Measurements from ENCODE around the gene ARHGEF7. TPM values are rescaled to one million over a fixed set of nuclear protein-coding genes. Genes with fewer than 3 reads are reported as not detected.

Gene ARHGEF7
- total RNA-seq, 2 experiments from 2014 or later = 39.5 to 51.3 TPM

- H3K4me1 ChIP-seq (ENCODE audit: insufficient read depth, low read length, poor library complexity, severe bottlenecking) = peaks cover 13% of the 10 kb centered on the region
- BruUV-seq (replicated peaks) = no TSS peak
- intact Hi-C loops (cut with micrococcal nuclease; ENCODE audit: unreplicated experiment) = no loop called here
- DNase-seq (ENCODE audit: low spot score) = no peak
- no peak overlapping the region for H3K27ac ChIP-seq (ENCODE audit: low read depth, low read length, poor library complexity, severe bottlenecking)
- peaks cover 55% of the 10 kb centered on the region for H3K79me2 ChIP-seq (ENCODE audit: insufficient read depth, low read depth, low read length)
- peaks cover 14% of the 10 kb centered on the region for H4K20me1 ChIP-seq (ENCODE audit: insufficient read depth, low read length)
- H3K9me3 ChIP-seq (ENCODE audit: low read length) = no peaks in the 10 kb centered on the region
- H3K9me2 ChIP-seq (ENCODE audit: insufficient read depth, low read length) = no peaks in the 10 kb centered on the region
- no peak overlapping the region for H3K4me3 ChIP-seq (ENCODE audit: low read depth, low read length, poor library complexity, severe bottlenecking)
- H3K36me3 ChIP-seq (ENCODE audit: insufficient read depth, low read length) = peaks cover 52% of the 10 kb centered on the region
- ChIA-PET POLR2A (no interaction called here), CTCF (ENCODE audit: unreplicated experiment) (no interaction called here)
- no peak overlapping the region for H3K4me2 ChIP-seq (ENCODE audit: low read length)
- H2AFZ ChIP-seq (ENCODE audit: low read length) = no peak overlapping the region
- TF ChIP-seq, protein P1, sequence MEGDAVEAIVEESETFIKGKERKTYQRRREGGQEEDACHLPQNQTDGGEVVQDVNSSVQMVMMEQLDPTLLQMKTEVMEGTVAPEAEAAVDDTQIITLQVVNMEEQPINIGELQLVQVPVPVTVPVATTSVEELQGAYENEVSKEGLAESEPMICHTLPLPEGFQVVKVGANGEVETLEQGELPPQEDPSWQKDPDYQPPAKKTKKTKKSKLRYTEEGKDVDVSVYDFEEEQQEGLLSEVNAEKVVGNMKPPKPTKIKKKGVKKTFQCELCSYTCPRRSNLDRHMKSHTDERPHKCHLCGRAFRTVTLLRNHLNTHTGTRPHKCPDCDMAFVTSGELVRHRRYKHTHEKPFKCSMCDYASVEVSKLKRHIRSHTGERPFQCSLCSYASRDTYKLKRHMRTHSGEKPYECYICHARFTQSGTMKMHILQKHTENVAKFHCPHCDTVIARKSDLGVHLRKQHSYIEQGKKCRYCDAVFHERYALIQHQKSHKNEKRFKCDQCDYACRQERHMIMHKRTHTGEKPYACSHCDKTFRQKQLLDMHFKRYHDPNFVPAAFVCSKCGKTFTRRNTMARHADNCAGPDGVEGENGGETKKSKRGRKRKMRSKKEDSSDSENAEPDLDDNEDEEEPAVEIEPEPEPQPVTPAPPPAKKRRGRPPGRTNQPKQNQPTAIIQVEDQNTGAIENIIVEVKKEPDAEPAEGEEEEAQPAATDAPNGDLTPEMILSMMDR (conservative IDR thresholded peaks at IDR 0.05; ENCODE audit: low read length) = no peak
- no peak for TF ChIP-seq EZH2phosphoT487 (IDR thresholded peaks at IDR 0.05; ENCODE audit: borderline replicate concordance, low read depth, low read length)
These were observed 104.8 kb downstream of the ARHGEF7 start for GRCh38 chr13:111219950-111220349.

DNA sequence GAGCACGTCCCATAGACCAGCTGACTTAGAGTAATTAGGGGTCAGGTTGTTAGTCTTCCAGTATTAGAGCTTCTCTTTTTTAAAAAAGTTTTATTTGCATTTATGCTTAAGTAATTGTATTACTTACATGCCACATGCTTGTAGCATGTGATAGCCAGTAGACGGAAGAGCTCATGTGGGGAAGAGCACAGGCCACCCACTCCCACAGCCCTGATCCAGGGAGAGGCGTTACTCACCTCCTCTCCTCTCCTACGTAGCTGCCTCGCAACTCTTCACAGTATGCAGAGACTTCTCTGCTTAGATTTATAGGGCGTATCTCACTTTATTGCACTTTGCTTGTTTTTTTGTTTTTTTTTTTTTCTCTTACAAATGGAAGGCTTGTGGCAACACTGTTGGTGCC lies 110.1 kb downstream of the ARHGEF7 start:
- no peaks in the 10 kb centered on the region for H3K9me2 ChIP-seq (ENCODE audit: insufficient read depth, low read length)
- peaks cover 66% of the 10 kb centered on the region for H3K36me3 ChIP-seq (ENCODE audit: insufficient read depth, low read length)
- ChIA-PET POLR2A (no interaction called here), CTCF (ENCODE audit: unreplicated experiment) (interaction anchor here (0.8 to 1.2 kb wide), 2 partner anchors 9 to 158 kb away, joined by 3 read pairs; no protein-coding TSS in a partner anchor)
- H3K4me2 ChIP-seq (ENCODE audit: low read length) = no peak overlapping the region
- H3K4me3 ChIP-seq (ENCODE audit: low read depth, low read length, poor library complexity, severe bottlenecking) = no peak overlapping the region
- H3K27ac ChIP-seq (ENCODE audit: low read depth, low read length, poor library complexity, severe bottlenecking) = no peak overlapping the region
- no peaks in the 10 kb centered on the region for H4K20me1 ChIP-seq (ENCODE audit: insufficient read depth, low read length)
- H3K9me3 ChIP-seq (ENCODE audit: low read length) = no peaks in the 10 kb centered on the region
- BruUV-seq (replicated peaks) = no TSS peak
- H2AFZ ChIP-seq (ENCODE audit: low read length) = no peak overlapping the region
- intact Hi-C loops (cut with micrococcal nuclease; ENCODE audit: unreplicated experiment) = no loop called here
- H3K79me2 ChIP-seq (ENCODE audit: insufficient read depth, low read depth, low read length) = peaks cover 28% of the 10 kb centered on the region; the same call in 1 of the 2 replicates
- H3K4me1 ChIP-seq (ENCODE audit: insufficient read depth, low read length, poor library complexity, severe bottlenecking) = no peaks in the 10 kb centered on the region
- TF ChIP-seq, protein P1 (conservative IDR thresholded peaks at IDR 0.05; ENCODE audit: low read length) = no peak
- TF ChIP-seq EZH2phosphoT487 (IDR thresholded peaks at IDR 0.05; ENCODE audit: borderline replicate concordance, low read depth, low read length) = no peak
- no peak for DNase-seq (ENCODE audit: low spot score)

DNA sequence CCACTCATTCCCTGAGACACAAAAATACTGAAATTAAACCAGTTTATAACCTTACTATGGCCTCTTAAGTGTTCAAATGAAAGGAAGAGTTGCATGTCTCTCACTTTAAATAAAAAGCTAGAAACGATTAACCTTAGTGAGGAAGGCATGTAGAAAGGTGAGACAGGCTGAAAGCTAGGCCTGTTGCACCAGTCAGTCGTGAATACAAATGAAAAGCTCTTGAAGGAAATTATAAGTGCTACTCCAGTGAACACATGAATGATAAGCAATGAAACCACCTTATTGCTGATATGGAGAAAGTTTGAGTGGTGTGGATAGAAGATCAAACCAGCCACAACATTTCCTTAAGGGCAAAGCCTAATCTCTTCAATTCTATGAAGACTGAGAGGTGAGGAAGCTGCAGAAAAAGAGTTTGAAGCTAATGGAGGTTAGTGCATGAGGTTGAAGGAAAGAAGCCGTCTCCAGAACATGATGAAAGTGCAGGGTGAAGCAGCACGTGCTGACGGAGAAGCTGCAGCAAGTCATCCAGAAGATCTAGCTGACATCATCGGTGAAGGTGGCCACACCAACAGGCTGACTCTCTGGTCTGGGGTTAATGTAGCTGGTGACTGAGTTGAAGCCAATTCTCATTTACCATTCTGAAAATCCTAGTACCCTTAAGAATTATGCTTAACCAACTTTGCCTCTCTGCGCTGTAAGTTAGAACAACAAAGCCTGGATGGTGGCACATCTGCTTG lies 110.9 kb downstream of the ARHGEF7 start:
- Histone ChIP-seq H3K4me2 (ENCODE audit: low read length) (no peak overlapping the region), H2AFZ (ENCODE audit: low read length) (no peak overlapping the region), H3K9me2 (ENCODE audit: insufficient read depth, low read length) (no peaks in the 10 kb centered on the region), H3K4me3 (ENCODE audit: low read depth, low read length, poor library complexity, severe bottlenecking) (no peak overlapping the region), H3K79me2 (ENCODE audit: insufficient read depth, low read depth, low read length) (peaks cover 31% of the 10 kb centered on the region; the same call in 1 of the 2 replicates), H3K27ac (ENCODE audit: low read depth, low read length, poor library complexity, severe bottlenecking) (no peak overlapping the region), H3K4me1 (ENCODE audit: insufficient read depth, low read length, poor library complexity, severe bottlenecking) (no peaks in the 10 kb centered on the region), H3K36me3 (ENCODE audit: insufficient read depth, low read length) (peaks cover 61% of the 10 kb centered on the region), H3K9me3 (ENCODE audit: low read length) (no peaks in the 10 kb centered on the region), H4K20me1 (ENCODE audit: insufficient read depth, low read length) (no peaks in the 10 kb centered on the region)
- BruUV-seq (replicated peaks) = no TSS peak
- intact Hi-C loops (cut with micrococcal nuclease; ENCODE audit: unreplicated experiment) = no loop called here
- ChIA-PET CTCF (ENCODE audit: unreplicated experiment) (interaction anchor here (0.8 to 1.2 kb wide), 2 partner anchors 9 to 158 kb away, joined by 3 read pairs; no protein-coding TSS in a partner anchor), POLR2A (no interaction called here)
- TF ChIP-seq EZH2phosphoT487 (IDR thresholded peaks at IDR 0.05; ENCODE audit: borderline replicate concordance, low read depth, low read length) = no peak
- TF ChIP-seq, protein P1 (conservative IDR thresholded peaks at IDR 0.05; ENCODE audit: low read length) = no peak
- DNase-seq (ENCODE audit: low spot score) = no peak
